Activated naive CD8-positive, alpha-beta T cell treated with anti-CD3 and anti-CD28 coated beads, Interleukin-2, amount 50 U/mL, for 16 hours (primary cell): Measurements from ENCODE around the gene KCNA5.

ENCODE experiments used
- DNase-seq: peaks from one replicate; pipeline ENCODE4 v3.0.0-alpha.2; 2020; ENCODE audit warnings: low read depth, low spot score

The KCNA5 gene

DNA sequence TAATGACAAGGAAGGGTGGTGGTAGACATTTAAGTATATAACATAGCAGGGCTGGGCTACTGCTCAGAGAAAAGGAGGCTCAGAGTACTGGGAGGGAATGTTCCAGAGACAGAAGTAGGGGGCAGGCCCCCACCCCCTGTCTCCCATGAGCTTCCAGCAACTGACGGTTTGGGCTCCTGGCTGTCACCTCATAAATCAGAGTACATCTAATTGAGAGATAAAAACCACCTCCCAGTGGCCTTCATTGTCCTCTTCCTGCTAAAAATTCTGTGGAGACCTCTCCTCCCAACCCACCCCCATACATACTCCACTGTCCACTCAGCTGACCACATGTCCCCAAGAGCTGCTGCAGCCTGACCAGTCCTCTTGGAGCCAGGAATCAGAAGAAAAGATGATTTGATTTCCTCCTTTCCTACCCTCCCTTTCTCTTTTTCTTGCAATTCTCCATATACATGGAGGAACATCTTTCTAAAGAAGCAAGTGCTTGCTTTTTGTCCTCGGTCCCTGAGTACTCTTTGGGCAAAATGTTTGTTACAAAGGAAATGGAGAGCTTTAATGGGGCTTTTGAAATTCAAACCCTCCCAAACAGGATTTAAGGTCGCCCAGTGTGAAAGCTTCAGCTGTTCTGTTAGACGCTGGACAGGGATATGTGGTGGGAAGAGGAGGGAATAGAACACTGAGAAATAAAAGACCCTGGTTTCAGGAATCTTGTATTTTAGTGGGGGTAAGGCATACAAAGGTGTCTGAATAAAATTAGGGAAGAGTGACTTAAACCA is 16.4 kb upstream of the KCNA5 start:
- no peak for DNase-seq

DNA sequence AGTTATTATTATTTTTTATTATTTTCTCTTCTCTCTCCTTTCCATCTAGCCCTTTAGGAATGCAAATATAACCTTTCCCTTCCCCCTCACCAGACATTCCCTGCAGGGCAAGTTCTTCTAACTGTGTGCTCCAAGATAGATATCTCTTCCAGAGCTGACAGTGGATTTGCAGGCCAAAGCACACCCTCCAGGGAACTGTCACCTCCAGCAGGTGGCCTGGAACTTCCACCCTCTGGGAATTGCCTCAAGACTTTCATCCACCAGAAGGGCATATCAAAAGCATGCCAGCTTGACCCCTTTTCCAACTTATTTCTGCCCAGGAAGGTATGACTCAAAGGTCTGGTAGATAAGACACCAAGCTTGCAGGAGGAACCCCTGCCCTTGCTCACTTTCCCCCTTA is 13.6 kb upstream of the KCNA5 start:
- DNase-seq: no peak

DNA sequence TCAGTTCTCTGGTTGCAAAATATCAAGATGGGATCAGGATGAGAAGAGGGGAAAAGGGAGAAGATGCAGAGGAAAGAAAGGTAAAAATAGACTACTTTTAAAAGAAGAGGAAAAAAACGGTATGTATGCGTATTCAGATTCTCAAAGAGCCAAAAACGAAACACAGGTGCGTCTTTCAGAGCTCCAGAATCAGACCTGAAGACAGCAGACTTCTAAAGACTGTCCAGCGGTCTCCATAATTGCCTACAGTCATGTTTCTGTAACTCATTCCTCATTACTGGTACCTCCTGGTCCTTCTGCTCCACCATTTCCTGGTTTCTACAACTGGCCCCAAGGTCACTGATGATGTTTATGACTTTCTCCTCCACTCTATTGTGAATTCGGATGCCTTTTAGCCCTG is 12.4 kb upstream of the KCNA5 start:
- no peak for DNase-seq

DNA sequence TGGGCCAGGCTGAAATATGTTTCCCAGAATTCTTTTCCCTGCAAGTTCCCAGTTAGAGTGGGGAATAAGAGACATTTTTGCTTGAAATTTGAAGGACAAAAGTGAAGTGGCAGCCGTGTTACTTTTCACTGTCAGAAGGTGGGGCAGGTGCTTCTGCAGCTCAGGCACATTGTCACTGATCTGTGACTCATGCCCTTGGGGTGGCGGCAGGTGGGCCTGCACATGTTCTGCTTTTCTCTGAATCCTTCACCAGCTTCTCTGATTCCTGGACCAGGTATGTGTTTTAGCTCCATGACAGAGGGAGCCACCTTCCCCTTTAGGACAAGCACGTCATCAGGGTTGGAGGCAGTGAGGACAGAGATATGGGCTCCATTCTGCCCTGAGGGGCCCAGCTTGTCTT is 11.7 kb upstream of the KCNA5 start:
- DNase-seq: no peak

DNA sequence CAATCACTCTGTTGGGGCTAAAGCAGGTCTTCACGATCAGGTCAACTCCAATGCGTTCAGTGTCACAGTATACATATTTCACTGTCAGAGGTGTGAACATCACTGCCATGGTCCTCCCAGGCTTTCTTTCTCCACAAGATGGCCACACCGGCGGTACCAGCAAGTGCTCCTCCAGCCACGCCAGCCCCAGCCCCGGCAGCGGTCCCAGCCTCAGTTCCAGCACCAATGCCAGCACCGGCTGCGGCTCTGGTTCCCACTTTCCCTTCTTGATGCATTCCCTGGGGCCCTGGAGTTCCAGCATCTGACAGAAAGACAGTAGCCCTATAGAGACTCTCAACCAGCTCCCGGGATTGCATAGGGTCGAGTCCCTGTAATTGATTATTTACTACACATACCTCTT is 10.9 kb upstream of the KCNA5 start:
- DNase-seq: no peak

DNA sequence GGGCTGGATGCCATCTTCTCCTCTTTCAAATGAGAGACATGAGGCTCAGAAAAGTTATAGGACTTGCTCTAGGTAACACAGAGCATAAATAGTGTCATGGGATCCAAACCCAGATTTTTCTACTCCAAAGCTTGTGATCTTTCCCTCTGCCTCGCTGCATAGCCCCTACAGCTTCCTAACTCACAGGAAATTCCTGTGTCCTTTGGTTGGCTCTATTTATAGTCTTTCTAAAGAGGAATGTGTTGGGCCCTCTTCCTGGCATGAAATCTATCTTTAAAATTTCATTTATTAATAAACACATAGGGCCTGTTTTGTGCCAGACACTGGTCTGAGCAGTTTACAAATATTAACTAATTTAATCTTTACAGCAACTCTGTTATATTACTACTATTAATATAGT is 9.8 kb upstream of the KCNA5 start:
- DNase-seq: no peak

DNA sequence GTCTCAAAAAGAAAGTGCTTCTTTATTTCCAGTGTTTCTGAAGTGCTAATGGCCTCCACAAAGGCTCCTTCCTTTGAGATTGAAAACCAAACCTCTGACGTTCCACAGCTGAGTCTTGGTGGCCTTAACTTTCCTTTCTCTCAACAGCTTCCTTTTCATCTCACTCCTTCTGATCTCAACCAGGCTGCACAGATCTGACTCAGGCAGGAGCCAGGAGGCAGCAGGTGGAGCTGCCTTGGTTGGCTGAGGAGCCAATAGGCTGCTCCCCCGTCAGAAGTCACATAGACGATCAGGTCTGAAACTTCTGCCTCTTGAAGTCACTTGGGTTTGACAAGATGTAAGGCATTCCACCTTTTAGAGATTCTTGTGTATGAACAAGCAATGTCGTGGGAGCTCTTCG is 9.1 kb upstream of the KCNA5 start:
- DNase-seq: no peak

DNA sequence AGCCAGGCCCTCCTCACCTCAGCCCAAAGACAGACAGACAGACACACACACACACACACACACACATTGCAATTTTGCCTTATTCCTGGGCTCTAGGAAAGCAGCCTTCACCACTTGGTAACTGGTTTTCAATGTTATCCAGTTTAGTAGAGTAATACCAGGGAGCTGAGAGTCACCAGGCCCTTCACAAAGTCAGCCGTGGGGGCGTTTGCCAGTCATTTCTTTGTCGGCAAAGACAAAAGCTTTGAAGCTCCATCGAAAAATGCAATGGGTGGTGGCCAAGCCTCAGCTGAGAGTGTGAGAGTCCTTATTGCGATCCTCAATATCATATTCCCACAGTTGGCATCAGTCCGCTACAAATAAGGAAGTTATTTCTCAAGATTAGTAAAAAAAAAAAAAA is 8.1 kb upstream of the KCNA5 start:
- no peak for DNase-seq

DNA sequence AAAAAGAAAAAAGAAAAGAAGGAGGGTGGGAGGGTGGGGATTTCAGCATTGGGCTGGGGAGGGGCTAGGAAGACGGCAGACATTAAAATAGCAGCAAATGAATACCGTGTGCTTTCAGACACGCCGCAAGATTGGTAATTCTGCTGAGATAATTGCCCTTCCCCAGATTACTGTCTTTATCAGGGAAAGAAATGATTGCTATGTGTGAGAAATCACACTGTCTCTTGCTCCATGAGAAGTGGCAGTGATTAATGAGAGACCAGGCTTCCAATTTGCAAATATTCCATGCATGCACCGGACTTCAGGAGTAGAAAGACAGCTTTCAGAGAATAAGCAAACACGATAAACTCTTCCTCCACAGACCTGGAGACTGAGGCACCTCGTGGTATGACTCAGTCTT is 7.6 kb upstream of the KCNA5 start:
- no peak for DNase-seq

DNA sequence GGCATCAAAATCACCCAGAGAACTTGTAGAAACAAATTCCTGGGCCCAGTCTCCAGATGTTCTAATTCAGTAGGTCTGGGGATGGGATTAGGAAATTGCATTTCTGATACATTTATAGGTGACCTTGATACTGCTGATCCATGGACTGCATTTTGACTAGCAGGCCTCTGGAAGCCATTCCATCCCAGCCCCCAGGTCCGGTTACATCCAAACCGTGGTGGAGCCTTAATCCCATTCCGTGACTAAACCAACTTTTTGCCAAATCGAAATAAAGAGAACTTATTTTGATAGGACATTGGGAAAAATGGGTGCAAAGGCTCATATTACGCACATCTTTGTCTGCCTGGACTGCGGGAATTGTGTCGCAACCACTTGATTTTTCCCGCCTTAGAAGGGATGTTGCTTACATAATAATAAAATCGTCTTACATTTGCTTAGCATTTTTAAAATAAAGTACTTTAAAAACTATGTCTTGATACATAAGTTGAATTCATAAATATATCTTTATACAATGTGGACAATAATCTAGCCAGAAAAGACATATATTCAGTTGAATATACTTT is 5.8 kb upstream of the KCNA5 start:
- DNase-seq: no peak

DNA sequence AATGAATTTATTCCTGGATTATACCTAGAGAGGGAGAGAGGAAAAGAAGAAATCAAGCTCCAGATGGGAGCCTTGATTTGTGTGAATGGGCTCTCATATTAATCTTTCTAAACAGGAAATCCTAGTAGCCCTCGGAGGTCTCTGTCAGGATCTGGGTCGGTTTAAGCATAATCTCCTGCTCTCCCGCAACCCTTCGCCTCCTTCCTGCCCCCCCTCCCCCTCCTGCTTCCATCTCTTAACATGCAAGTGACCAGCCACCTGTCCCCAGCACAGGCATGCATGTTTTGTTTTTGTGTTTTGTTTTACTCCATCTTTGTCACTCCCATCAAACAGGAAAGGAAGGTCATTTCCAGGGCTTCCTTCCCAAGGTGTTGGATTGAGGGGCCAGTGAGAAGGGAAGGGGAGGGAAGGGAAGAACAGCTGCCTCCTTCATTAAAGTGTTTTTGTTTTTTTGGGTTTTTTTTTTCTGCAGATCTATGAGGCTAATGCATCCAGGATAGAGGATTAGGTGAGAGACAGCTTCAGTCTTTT is 4.8 kb upstream of the KCNA5 start:
- no peak for DNase-seq

DNA sequence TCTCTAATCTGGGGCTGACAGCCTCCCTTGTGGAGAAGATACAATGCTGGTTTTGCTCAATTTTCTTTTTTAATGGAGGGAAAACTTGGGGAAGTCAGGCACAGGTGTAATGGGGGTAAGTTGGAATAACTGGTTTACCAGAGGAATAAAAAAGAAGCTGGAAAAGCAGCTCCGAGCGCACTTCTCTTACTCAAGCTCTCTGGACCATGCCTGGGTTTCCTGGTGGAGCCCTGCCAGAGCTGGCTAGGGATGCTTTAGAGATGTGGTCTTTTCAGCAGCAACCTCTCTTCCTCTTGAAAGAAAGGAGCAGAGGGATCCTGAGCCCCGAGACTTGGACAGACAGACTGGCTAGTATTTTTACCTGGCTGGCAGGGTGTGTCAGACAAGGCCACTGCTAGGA is 3.9 kb upstream of the KCNA5 start:
- no peak for DNase-seq

DNA sequence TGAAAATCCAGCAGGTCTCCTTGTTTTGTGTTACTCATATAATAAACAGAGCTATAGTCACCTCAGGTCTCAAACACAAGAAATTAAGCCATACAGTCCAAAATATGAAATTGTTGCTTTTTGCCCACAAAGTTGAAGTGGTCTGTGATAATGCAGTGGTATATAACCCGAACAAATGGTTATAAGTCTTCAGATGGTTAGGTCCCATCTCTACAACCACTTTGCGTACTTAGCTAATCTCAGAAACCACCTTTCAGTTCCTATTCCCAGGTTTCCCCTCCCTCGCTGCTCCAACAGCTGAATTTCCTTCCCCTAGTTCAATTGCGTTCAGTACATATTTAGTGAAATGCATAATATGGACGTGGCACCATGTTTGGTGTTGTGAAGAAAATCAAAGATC is 3.3 kb upstream of the KCNA5 start:
- no peak for DNase-seq

DNA sequence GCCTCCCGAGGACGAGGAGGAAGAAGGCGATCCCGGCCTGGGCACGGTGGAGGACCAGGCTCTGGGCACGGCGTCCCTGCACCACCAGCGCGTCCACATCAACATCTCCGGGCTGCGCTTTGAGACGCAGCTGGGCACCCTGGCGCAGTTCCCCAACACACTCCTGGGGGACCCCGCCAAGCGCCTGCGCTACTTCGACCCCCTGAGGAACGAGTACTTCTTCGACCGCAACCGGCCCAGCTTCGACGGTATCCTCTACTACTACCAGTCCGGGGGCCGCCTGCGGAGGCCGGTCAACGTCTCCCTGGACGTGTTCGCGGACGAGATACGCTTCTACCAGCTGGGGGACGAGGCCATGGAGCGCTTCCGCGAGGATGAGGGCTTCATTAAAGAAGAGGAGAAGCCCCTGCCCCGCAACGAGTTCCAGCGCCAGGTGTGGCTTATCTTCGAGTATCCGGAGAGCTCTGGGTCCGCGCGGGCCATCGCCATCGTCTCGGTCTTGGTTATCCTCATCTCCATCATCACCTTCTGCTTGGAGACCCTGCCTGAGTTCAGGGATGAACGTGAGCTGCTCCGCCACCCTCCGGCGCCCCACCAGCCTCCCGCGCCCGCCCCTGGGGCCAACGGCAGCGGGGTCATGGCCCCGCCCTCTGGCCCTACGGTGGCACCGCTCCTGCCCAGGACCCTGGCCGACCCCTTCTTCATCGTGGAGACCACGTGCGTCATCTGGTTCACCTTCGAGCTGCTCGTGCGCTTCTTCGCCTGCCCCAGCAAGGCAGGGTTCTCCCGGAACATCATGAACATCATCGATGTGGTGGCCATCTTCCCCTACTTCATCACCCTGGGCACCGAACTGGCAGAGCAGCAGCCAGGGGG is 979 bp downstream of the KCNA5 start:
- no peak for DNase-seq

DNA sequence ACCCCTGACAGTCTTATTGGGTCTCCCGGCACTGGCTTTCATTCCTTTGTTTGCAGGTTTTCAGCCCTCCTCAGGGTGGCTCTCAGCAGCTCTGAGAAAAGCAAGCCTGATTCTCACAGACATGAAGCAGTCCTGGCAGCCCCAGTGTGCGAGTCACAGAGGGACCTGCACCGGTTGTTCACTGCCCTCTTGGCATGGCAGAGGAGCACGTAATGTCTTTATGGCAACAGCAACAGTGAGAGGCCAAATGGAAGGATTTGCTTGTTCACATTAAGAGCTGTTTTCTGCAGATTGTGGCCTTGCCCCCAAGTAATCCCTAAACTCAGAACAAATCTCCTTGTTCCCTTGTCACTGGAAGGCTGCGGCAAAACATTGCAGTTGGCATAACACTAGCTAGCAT is 3.4 kb downstream of the KCNA5 start:
- DNase-seq: no peak

DNA sequence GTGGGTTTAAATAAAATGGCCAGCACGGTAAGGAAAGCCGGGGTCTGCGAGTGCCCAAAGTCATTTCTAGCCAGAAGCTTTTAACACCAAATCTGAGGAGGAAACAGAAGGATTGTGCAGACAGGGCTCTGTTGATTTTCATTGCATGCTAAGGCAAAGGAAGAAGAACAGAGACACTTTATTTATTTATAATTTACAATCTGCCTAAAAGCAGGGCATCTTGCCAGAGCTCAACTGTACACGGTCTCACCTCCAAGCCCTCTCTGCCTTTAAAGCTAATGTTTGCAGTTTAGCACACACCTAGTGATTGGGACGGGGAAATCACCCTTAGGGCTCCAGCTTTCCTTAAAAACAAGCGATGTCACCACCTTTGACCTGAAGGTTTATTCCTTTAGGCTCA is 4.0 kb downstream of the KCNA5 start:
- no peak for DNase-seq

DNA sequence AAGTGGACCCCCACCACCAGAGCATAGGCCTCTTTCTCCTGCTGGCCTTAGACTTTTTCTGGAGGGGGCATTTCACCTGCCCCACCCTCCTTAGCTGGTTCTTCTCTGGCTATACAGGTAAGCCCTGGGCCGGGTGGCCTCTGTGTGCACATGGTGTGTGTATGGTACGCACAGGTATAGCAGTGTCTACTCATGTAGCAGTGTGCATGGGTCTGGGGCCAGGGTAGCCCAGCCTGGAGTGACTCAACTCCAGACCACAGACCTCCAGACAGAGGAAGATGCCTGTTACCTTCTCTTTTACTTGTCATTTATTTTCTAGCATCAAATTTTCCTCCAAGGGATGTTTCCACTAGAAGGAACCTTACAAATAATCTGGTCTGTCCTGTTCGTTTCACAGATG is 6.9 kb downstream of the KCNA5 start:
- DNase-seq: no peak

DNA sequence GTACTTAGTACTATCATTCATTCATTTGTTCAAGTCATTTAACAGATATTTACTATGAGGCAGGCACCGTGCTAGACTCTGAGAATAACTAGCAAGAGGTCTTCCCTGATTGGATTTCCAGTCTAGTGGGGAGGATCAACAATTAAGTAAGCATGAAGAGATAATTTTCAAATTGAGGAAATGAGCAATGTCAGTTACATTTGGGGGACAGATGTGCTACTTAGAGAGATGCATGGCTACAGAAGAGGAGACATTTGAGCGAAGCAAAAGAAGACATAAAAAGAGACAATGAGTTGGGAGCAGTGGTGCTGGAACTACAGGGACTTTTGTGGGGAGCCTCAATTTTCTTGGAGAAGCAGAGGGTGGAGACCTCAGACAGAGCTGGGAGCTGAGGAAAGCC is 7.7 kb downstream of the KCNA5 start:
- no peak for DNase-seq

DNA sequence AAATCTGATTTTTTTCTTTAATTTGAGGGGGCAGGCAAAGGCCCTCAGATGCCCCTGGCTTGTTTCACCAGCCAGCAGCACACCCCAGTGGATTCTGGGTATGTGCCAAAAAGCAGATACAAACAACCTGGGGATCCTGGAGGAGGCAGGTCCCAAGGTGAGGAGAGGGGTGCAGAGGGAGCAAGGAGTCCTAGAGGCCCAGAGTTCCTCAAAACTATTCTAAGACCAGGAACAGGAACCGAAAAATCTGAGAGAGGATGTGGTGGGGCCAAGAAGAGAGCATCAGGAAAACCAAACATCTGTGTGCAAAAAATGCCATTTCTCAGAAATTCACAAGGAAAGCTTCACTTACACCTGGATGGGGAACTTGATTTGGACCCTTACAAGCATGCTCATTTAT is 8.2 kb downstream of the KCNA5 start:
- no peak for DNase-seq

DNA sequence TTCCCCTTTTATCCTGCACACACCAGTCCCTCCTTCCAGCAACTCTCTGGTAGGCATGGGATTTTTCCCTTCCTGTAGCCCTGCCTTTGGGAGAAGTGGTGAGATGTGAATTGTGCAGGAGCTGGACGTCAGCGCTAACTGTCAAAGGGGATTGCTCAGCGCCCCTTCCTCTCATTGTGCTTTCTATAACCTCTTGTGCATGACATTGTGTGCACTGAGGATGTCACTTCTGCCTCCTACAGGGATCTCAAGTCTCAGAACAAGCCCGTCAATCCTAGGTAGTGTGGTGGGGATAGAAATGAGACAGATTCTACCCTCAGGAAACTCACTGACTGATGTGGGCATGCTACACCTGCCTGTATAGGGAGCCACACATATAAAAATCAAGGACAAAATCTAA is 8.7 kb downstream of the KCNA5 start:
- DNase-seq: no peak

DNA sequence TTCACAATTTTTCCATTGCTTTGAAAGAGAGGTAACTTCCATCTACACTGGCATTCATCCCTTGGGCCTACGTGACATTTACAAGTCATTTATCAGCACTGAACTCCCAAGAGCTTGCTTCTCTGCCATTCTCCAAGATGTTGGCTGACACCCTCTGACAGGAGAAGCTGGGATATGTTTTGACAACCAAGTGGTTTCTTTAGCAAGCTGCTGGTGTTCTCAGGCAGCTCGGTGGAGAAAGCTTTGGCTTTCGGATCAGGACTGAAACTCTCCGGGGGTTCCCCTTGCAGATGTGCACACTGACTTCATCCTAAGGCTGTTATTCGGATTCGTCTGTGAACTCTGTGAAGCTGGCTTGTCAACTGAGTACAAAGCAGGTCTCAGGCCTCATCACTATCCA is 15.7 kb downstream of the KCNA5 start:
- no peak for DNase-seq

DNA sequence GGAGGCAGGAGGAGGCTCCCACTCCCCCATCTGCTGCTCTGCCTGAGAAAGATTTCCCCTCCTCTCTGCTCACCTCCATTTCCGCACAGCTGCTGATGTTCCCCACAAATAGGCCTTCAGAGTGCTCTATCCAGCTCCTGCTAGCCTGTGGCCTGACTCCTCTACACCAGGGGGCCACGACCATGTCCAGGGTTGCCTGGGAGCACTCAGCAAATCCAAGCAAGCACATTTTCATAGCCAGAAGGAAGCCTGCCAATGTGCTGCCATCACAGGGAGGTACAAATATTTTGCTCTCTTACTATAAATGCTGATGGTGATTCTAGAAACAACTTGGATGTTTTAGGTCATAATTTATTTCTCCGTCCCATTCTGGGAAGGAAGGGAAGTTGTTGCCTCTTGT is 17.3 kb downstream of the KCNA5 start:
- DNase-seq: no peak

DNA sequence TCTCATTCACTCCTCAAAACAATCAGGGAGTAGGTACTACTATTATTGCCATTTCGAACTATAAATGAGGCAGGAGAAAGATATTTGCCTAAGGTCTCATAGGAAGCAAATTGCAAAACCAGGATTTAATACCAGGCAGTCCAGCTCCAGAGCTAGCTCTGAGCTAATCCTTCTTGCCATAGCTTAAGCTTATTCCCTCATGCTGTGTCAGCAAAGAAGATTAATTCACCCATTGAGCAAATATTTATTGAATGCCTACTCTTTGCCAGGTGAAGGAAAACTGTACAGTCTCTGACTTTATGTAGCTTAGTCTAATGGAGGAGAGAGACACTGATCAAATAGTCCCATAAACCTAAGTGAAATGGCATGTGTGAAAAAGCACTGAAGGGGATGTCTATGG is 19.5 kb downstream of the KCNA5 start:
- no peak for DNase-seq
